Astrocyte of the cerebellum (primary cell): ENCODE data around the gene MFSD1.

Experiments
- DNase-seq: peaks from one replicate; pipeline ENCODE4 v3.0.0-alpha.2; 2011; ENCODE audit warnings: low read depth
- H3K4me3 ChIP-seq: 2 replicates; pipeline ENCODE4 v1.5.1; 2011; ENCODE audit warnings: mild to moderate bottlenecking, low read depth, low read length, moderate library complexity
- in situ Hi-C: cut with HindIII; loops from 2 replicates; pipeline ENCODE4 v1.10.0; 2017; ENCODE audit warnings: low sequenced_read_pairs
- TF ChIP-seq, protein P1 (sequence below): IDR thresholded peaks from 2 replicates; pipeline ENCODE4 v1.5.1; 2012; ENCODE audit warnings: low read length, low read depth, moderate library complexity, mild to moderate bottlenecking; ENCODE audit errors: missing control alignments

Gene MFSD1

DNA sequence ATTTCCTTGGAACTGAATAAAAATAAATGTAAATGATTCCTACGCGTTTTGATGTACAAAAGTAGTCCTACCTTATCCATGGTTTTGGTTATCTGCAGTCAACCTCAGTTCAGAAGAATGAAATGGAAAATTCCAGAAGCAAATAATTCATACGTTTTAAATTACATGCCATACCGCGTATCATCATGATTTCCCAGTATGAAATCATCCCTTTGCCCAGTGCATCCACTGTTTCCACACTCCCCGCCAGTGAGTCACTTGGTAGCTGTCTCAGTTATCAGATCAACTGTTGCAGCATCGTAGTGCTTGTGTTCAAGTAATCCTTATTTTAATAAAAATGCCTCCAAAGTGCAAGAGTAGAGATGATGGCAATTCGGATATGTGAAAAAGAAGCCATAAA lies 9.1 kb upstream of the MFSD1 start:
- in situ Hi-C loops = loop anchor here (25.0 kb wide), 1 partner anchor 255 kb away; no protein-coding TSS in a partner anchor
- DNase-seq = no peak
- no peak overlapping the region for H3K4me3 ChIP-seq
- TF ChIP-seq, protein P1, sequence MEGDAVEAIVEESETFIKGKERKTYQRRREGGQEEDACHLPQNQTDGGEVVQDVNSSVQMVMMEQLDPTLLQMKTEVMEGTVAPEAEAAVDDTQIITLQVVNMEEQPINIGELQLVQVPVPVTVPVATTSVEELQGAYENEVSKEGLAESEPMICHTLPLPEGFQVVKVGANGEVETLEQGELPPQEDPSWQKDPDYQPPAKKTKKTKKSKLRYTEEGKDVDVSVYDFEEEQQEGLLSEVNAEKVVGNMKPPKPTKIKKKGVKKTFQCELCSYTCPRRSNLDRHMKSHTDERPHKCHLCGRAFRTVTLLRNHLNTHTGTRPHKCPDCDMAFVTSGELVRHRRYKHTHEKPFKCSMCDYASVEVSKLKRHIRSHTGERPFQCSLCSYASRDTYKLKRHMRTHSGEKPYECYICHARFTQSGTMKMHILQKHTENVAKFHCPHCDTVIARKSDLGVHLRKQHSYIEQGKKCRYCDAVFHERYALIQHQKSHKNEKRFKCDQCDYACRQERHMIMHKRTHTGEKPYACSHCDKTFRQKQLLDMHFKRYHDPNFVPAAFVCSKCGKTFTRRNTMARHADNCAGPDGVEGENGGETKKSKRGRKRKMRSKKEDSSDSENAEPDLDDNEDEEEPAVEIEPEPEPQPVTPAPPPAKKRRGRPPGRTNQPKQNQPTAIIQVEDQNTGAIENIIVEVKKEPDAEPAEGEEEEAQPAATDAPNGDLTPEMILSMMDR = no peak

DNA sequence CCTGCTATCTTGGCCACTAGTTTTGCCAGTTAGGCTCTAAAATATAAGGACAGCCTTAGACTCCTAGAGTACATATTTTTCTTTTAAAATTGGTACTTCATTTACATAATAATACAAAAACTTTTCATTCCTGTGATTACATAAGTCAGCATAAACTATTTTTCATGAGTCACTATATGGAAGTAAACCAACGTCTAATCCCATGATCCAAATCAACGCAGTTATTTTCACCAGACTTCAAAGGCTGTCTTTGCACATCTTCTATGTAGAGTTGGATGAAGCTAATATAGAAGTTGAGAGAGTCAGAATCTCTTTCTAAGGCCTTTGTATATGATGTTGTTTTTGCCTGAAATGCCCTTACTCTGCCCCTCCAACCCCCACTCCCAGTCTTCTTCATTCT lies 7.6 kb upstream of the MFSD1 start:
- TF ChIP-seq, protein P1 = no peak
- no peak overlapping the region for H3K4me3 ChIP-seq
- no peak for DNase-seq
- in situ Hi-C loops = loop anchor here (25.0 kb wide), 1 partner anchor 257 kb away; no protein-coding TSS in a partner anchor

DNA sequence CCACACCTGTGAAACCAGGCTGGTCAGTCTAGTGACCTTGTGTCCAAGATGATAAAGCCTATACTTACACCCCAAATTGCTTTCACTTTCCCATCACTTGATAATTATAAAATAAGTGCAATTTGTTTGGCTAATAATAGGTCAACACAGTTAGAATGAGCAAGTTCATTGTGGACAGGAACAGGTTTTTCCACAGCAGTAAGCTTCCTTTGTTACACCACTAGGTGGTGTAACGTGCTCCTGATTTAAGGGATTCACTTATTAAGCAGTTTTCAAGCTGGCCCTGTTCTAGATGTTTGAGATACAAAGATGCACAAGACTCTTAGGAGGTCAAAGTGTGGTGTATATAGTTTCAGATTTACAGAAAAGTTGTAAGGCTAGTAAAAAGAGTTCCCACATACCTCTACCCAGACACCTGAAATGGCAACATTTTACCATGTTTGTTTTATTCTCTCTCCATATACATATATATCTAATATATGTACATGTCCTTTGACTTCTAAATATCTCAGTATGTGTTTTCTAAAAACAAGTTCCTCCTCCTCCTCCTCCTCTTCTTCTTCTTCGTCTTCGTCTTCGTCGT lies 6.8 kb upstream of the MFSD1 start:
- in situ Hi-C loops = loop anchor here (25.0 kb wide), 1 partner anchor 258 kb away; no protein-coding TSS in a partner anchor
- no peak overlapping the region for H3K4me3 ChIP-seq
- TF ChIP-seq, protein P1 = peak; percentile 62
- DNase-seq = no peak

DNA sequence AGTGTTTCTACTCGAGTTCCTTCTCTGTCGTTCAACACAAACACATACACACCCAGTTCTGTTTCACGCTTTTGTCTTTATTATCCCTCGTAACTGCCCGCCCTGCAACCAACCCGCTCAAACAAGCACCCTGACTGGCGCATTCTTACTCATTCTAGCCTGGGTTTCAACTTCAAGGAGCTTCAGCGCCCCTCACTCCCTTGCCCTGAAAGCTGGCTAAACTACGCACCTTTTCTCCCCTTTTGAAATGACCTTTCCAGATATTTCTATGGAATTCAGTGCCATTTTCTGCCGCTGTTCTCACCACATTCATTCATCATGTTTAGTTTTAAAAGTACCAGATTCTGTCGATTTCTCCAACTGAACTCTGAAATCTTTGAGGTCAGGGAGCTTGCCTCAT lies 653 bp upstream of the MFSD1 start:
- H3K4me3 ChIP-seq = peak overlapping the region; percentile 73
- in situ Hi-C loops = no loop called here
- no peak for DNase-seq
- TF ChIP-seq, protein P1 = no peak

DNA sequence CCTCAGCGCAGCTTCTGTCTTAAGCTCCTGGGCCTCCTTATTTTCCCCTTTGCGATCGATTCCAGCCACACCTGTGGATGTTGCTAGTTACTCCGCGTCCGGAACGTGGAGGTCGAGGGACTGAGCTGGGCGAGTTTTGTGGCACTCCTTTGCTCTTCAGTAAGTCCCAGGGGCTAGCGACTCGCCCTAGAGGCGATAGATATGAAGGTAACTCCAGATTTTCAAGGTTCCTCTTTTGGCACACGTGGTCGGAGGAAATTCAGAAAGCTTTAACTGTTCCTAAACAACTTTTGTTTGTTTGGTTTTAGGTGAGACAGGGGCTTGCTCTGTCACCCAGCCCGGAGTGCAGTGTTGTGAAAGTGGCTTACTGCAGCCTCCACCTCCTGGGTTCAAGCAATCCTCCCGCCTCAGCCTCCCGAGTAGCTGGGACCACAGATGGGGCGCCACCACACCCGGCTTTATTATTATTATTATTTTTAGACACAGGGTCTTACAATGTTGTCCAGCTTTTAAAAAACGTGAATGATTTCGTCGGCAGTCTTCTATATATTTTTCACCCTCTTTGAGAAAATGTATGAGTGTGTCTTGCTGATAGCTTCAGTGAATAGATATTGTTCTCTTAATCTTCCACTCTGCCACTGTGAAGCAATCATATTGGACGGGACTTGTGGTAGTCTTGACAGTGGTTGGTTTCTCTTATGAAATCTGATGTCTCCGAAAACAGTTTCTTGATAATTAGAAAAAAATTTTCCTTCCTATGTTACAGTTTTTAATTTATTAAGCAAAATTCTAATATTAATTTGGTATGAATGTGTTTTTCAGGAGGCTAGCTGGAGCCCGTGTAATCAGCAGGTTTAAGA lies 785 bp downstream of the MFSD1 start:
- H3K4me3 ChIP-seq = peak overlapping the region; percentile 73
- DNase-seq = no peak
- TF ChIP-seq, protein P1 = no peak

DNA sequence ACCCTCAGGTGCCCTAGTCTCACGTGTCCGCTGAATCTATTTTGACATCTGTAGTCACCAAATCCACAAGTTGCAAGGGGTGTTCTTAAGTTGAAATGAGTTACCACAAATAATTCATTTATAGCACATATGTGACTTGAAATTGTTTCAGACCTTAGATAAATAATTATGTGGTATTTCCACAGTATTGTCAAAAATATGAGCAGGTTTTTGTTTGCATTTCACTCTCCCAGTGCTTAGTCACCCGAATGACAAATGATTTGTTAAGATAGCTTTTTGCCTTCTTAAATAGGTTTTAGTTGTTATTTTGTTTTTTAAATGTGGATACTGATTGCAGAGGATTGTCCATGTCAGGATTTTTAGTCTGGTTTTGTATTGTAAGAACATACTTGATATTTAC lies 2.6 kb downstream of the MFSD1 start:
- TF ChIP-seq, protein P1 = no peak
- no peak for DNase-seq
- no peak overlapping the region for H3K4me3 ChIP-seq
- in situ Hi-C loops = no loop called here

More for the DNA sequence above, 785 bp downstream of the MFSD1 start:
- in situ Hi-C loops = no loop called here
